Central memory CD8-positive, alpha-beta T cell (primary cell): ENCODE measurements around the gene GALM.
A peak's percentile ranks its signal among the peaks of the same experiment; 100 is the strongest.
"Not testable (repeated sequence)": the region's sequence is repeated elsewhere in the genome, so short reads cannot be mapped to it uniquely, and the experiment has no call there.

Experiments used
- ATAC-seq: fragments of 150-1000 bp; cut with Tn5 transposase; replicated peaks from 2 replicates; pipeline ENCODE4 v1.10.0; 2022; ENCODE audit warnings: mild to moderate bottlenecking, moderate FRiP score, moderate number of reproducible peaks; ENCODE audit not compliant: poor library complexity, severe bottlenecking; ENCODE audit errors: extremely low read depth
- DNase-seq, 2 donors: peaks; one replicate each; pipeline ENCODE4 v3.0.0; 2021; ENCODE audit warnings: low spot score in 2 of 2
- H3K27ac Mint-ChIP-seq: one replicate; pipeline ENCODE4 v1.8.0; 2022; ENCODE audit warnings: low read depth, mild to moderate bottlenecking, moderate library complexity, mixed read lengths
- H3K27me3 Mint-ChIP-seq: one replicate; pipeline ENCODE4 v1.8.0; 2022; ENCODE audit warnings: mixed read lengths
- H3K36me3 Mint-ChIP-seq: one replicate; pipeline ENCODE4 v1.8.0; 2022; ENCODE audit warnings: mild to moderate bottlenecking, moderate library complexity, mixed read lengths; ENCODE audit not compliant: insufficient read depth
- H3K4me1 Mint-ChIP-seq: one replicate; pipeline ENCODE4 v1.8.0; 2022; ENCODE audit warnings: mixed read lengths
- H3K4me3 Mint-ChIP-seq: one replicate; pipeline ENCODE4 v1.8.0; 2022; ENCODE audit warnings: mild to moderate bottlenecking, moderate library complexity, mixed read lengths
- H3K9me3 Mint-ChIP-seq: one replicate; pipeline ENCODE4 v1.8.0; 2022; ENCODE audit warnings: mixed read lengths

GALM gene

GRCh38 chr2:38671946-38672345 is 6.0 kb downstream of the GALM start:
- ATAC-seq, result no peak
- H3K27ac Mint-ChIP-seq, result peak overlapping the region; percentile 83
- H3K4me3 Mint-ChIP-seq, result peak overlapping the region; percentile 87
- DNase-seq, result no peak
- no peaks in the 10 kb centered on the region for H3K9me3 Mint-ChIP-seq
- peaks cover 58% of the 10 kb centered on the region for H3K4me1 Mint-ChIP-seq
- no peaks in the 10 kb centered on the region for H3K27me3 Mint-ChIP-seq
- H3K36me3 Mint-ChIP-seq, result peaks cover 33% of the 10 kb centered on the region

GRCh38 chr2:38672445-38673391 is 6.8 kb downstream of the GALM start:
- no peaks in the 10 kb centered on the region for H3K9me3 Mint-ChIP-seq
- DNase-seq (no peak), ATAC-seq (no peak)
- peaks cover 34% of the 10 kb centered on the region for H3K36me3 Mint-ChIP-seq
- no peaks in the 10 kb centered on the region for H3K27me3 Mint-ChIP-seq
- peak overlapping the region; percentile 83 for H3K27ac Mint-ChIP-seq
- H3K4me3 Mint-ChIP-seq, result peak overlapping the region; percentile 87
- H3K4me1 Mint-ChIP-seq, result peaks cover 58% of the 10 kb centered on the region

GRCh38 chr2:38676681-38677080 is 10.8 kb downstream of the GALM start:
- H3K27me3 Mint-ChIP-seq, result no peaks in the 10 kb centered on the region
- ATAC-seq, result no peak
- no peak overlapping the region for H3K4me3 Mint-ChIP-seq
- no peak for DNase-seq
- peak overlapping the region; percentile 72 for H3K27ac Mint-ChIP-seq
- H3K36me3 Mint-ChIP-seq, result peaks cover 49% of the 10 kb centered on the region
- H3K4me1 Mint-ChIP-seq, result peaks cover 40% of the 10 kb centered on the region
- no peaks in the 10 kb centered on the region for H3K9me3 Mint-ChIP-seq

GRCh38 chr2:38680868-38681267 is 15.0 kb downstream of the GALM start:
- not testable (repeated sequence) for ATAC-seq, H3K27me3 Mint-ChIP-seq, H3K4me3 Mint-ChIP-seq, H3K9me3 Mint-ChIP-seq, DNase-seq
- Mint-ChIP-seq H3K4me1 (peaks cover 49% of the 10 kb centered on the region), H3K36me3 (peaks cover 64% of the 10 kb centered on the region), H3K27ac (peak overlapping the region; percentile 82)

GRCh38 chr2:38682008-38682575 is 16.2 kb downstream of the GALM start:
- Mint-ChIP-seq H3K4me3 (peak overlapping the region; percentile 69), H3K4me1 (peaks cover 49% of the 10 kb centered on the region), H3K36me3 (peaks cover 57% of the 10 kb centered on the region), H3K27me3 (no peaks in the 10 kb centered on the region), H3K27ac (peak overlapping the region; percentile 96), H3K9me3 (no peaks in the 10 kb centered on the region)
- ATAC-seq (peak; percentile 90), DNase-seq (no peak)

- Mint-ChIP-seq H3K4me1 (peaks cover 44% of the 10 kb centered on the region), H3K4me3 (peak overlapping the region; percentile 69), H3K27ac (peak overlapping the region; percentile 96), H3K36me3 (peaks cover 57% of the 10 kb centered on the region)
- ATAC-seq, result peak; percentile 68
- not testable (repeated sequence) for H3K27me3 Mint-ChIP-seq, H3K9me3 Mint-ChIP-seq
- DNase-seq, result peak in 1 of 2 donors; percentile 28
Observed at GRCh38 chr2:38682620-38683019, 16.7 kb downstream of the GALM start.

GRCh38 chr2:38683766-38684165 is 17.9 kb downstream of the GALM start:
- Mint-ChIP-seq H3K36me3 (peaks cover 58% of the 10 kb centered on the region), H3K27me3 (no peaks in the 10 kb centered on the region), H3K4me1 (peaks cover 40% of the 10 kb centered on the region), H3K9me3 (no peaks in the 10 kb centered on the region), H3K27ac (peak overlapping the region; percentile 96), H3K4me3 (peak overlapping the region; percentile 16)
- no peak for DNase-seq
- no peak for ATAC-seq

- DNase-seq, result no peak
- H3K4me3 Mint-ChIP-seq, result peak overlapping the region; percentile 47
- H3K27ac Mint-ChIP-seq, result peak overlapping the region; percentile 70
- no peaks in the 10 kb centered on the region for H3K27me3 Mint-ChIP-seq
- ATAC-seq, result peak; percentile 25
- H3K36me3 Mint-ChIP-seq, result peaks cover 61% of the 10 kb centered on the region
- no peaks in the 10 kb centered on the region for H3K9me3 Mint-ChIP-seq
- peaks cover 46% of the 10 kb centered on the region for H3K4me1 Mint-ChIP-seq
Observed at GRCh38 chr2:38685116-38685735, 19.3 kb downstream of the GALM start.

GRCh38 chr2:38690499-38691420 is 24.8 kb downstream of the GALM start:
- no peaks in the 10 kb centered on the region for H3K27me3 Mint-ChIP-seq
- H3K36me3 Mint-ChIP-seq, result peaks cover 46% of the 10 kb centered on the region
- DNase-seq (no peak), ATAC-seq (no peak)
- peaks cover 54% of the 10 kb centered on the region for H3K4me1 Mint-ChIP-seq
- H3K4me3 Mint-ChIP-seq, result peak overlapping the region; percentile 42
- no peaks in the 10 kb centered on the region for H3K9me3 Mint-ChIP-seq
- H3K27ac Mint-ChIP-seq, result peak overlapping the region; percentile 90

GRCh38 chr2:38691994-38692393 is 26.1 kb downstream of the GALM start:
- Mint-ChIP-seq H3K27ac (peak overlapping the region; percentile 100), H3K9me3 (no peaks in the 10 kb centered on the region), H3K4me3 (no peak overlapping the region), H3K4me1 (peaks cover 56% of the 10 kb centered on the region), H3K36me3 (peaks cover 50% of the 10 kb centered on the region), H3K27me3 (no peaks in the 10 kb centered on the region)
- no peak for DNase-seq
- no peak for ATAC-seq

- peak overlapping the region; percentile 36 for H3K4me3 Mint-ChIP-seq
- H3K9me3 Mint-ChIP-seq, result peaks cover 5% of the 10 kb centered on the region
- peak overlapping the region; percentile 100 for H3K27ac Mint-ChIP-seq
- peaks cover 64% of the 10 kb centered on the region for H3K4me1 Mint-ChIP-seq
- peaks cover 50% of the 10 kb centered on the region for H3K36me3 Mint-ChIP-seq
- no peak for DNase-seq
- no peaks in the 10 kb centered on the region for H3K27me3 Mint-ChIP-seq
- no peak for ATAC-seq
Observed at GRCh38 chr2:38692636-38693318, 26.9 kb downstream of the GALM start.
